IPS-18a (cell line): ENCODE results near the gene C16orf86.

Source experiments
- H3K27ac ChIP-seq: one replicate; pipeline ENCODE4 v1.5.1; 2013; ENCODE audit warnings: low read length
- H3K27me3 ChIP-seq: one replicate; pipeline ENCODE4 v1.6.1; 2013; ENCODE audit warnings: mild to moderate bottlenecking, low read length; ENCODE audit not compliant: control insufficient read depth, insufficient read depth
- H3K36me3 ChIP-seq: one replicate; pipeline ENCODE4 v1.6.1; 2013; ENCODE audit warnings: low read depth, low read length; ENCODE audit not compliant: control insufficient read depth
- H3K4me1 ChIP-seq: one replicate; pipeline ENCODE4 v1.6.1; 2013; ENCODE audit warnings: low read depth, low read length; ENCODE audit not compliant: control insufficient read depth
- H3K4me3 ChIP-seq: one replicate; pipeline ENCODE4 v1.5.1; 2013; ENCODE audit warnings: low read length
- H3K9ac ChIP-seq: one replicate; pipeline ENCODE4 v1.6.1; 2013; ENCODE audit warnings: mild to moderate bottlenecking, low read length, moderate library complexity
- H3K9me3 ChIP-seq: one replicate; pipeline ENCODE4 v1.6.1; 2013; ENCODE audit warnings: low read depth, low read length; ENCODE audit not compliant: control insufficient read depth

The C16orf86 gene

GRCh38 chr16:67656344-67657016 lies 10.1 kb upstream of the C16orf86 start:
- Histone ChIP-seq H3K36me3 (no peaks in the 10 kb centered on the region), H3K4me3 (no peak overlapping the region), H3K4me1 (no peaks in the 10 kb centered on the region), H3K27me3 (peaks cover 33% of the 10 kb centered on the region), H3K9me3 (no peaks in the 10 kb centered on the region), H3K27ac (no peak overlapping the region), H3K9ac (no peak overlapping the region)

GRCh38 chr16:67657017-67657608 lies 9.5 kb upstream of the C16orf86 start:
- H3K9me3 ChIP-seq, result no peaks in the 10 kb centered on the region
- H3K4me3 ChIP-seq, result no peak overlapping the region
- H3K27me3 ChIP-seq, result peaks cover 34% of the 10 kb centered on the region
- no peaks in the 10 kb centered on the region for H3K36me3 ChIP-seq
- H3K27ac ChIP-seq, result no peak overlapping the region
- H3K9ac ChIP-seq, result no peak overlapping the region
- H3K4me1 ChIP-seq, result no peaks in the 10 kb centered on the region

- Histone ChIP-seq H3K4me1 (no peaks in the 10 kb centered on the region), H3K36me3 (no peaks in the 10 kb centered on the region), H3K9me3 (no peaks in the 10 kb centered on the region), H3K9ac (no peak overlapping the region), H3K4me3 (no peak overlapping the region), H3K27me3 (peaks cover 32% of the 10 kb centered on the region), H3K27ac (no peak overlapping the region)
These were observed 8.7 kb upstream of the C16orf86 start for GRCh38 chr16:67657751-67658518.

GRCh38 chr16:67658849-67659674 lies 7.6 kb upstream of the C16orf86 start:
- H3K27ac ChIP-seq, result no peak overlapping the region
- H3K9me3 ChIP-seq, result no peaks in the 10 kb centered on the region
- no peaks in the 10 kb centered on the region for H3K36me3 ChIP-seq
- H3K27me3 ChIP-seq, result peaks cover 22% of the 10 kb centered on the region
- no peaks in the 10 kb centered on the region for H3K4me1 ChIP-seq
- peak overlapping the region; percentile 99 for H3K4me3 ChIP-seq
- H3K9ac ChIP-seq, result peak overlapping the region; percentile 84

- Histone ChIP-seq H3K4me3 (peak within 1 kb of the TSS; percentile 99), H3K4me1 (no peaks in the 10 kb centered on the region), H3K27me3 (peaks cover 14% of the 10 kb centered on the region), H3K36me3 (no peaks in the 10 kb centered on the region), H3K27ac (peak within 1 kb of the TSS; percentile 97), H3K9me3 (no peaks in the 10 kb centered on the region), H3K9ac (peak within 1 kb of the TSS; percentile 84)
These were observed 6.7 kb upstream of the C16orf86 start, which contains the start of gene ACD for GRCh38 chr16:67659675-67660563. Gene ACD, minus strand, starts transcription at chr16:67660260. Its CDS starts 40 bp downstream, at chr16:67660220.

- Histone ChIP-seq H3K36me3 (no peaks in the 10 kb centered on the region), H3K27ac (peak within 1 kb of the TSS; percentile 97), H3K9ac (peak within 1 kb of the TSS; percentile 84), H3K9me3 (no peaks in the 10 kb centered on the region), H3K4me1 (peaks cover under 1% of the 10 kb centered on the region), H3K4me3 (peak within 1 kb of the TSS; percentile 99), H3K27me3 (peaks cover 12% of the 10 kb centered on the region)
These were observed 6.0 kb upstream of the C16orf86 start, which contains the start of gene PARD6A for GRCh38 chr16:67660564-67661028. Gene PARD6A, plus strand, starts transcription at chr16:67660960. Its CDS starts 79 bp downstream, at chr16:67661039.

- Histone ChIP-seq H3K27ac (no peak overlapping the region), H3K4me3 (peak overlapping the region; percentile 99), H3K9me3 (no peaks in the 10 kb centered on the region), H3K9ac (no peak overlapping the region), H3K4me1 (peaks cover 3% of the 10 kb centered on the region), H3K36me3 (no peaks in the 10 kb centered on the region), H3K27me3 (peaks cover 12% of the 10 kb centered on the region)
These were observed 5.4 kb upstream of the C16orf86 start for GRCh38 chr16:67661101-67661761.

GRCh38 chr16:67661886-67662652 lies 4.5 kb upstream of the C16orf86 start:
- H3K4me3 ChIP-seq, result peak overlapping the region; percentile 99
- peaks cover 5% of the 10 kb centered on the region for H3K4me1 ChIP-seq
- H3K27ac ChIP-seq, result no peak overlapping the region
- no peaks in the 10 kb centered on the region for H3K36me3 ChIP-seq
- H3K27me3 ChIP-seq, result peaks cover 13% of the 10 kb centered on the region
- H3K9me3 ChIP-seq, result no peaks in the 10 kb centered on the region
- H3K9ac ChIP-seq, result no peak overlapping the region

GRCh38 chr16:67662653-67663010 lies 4.0 kb upstream of the C16orf86 start:
- peaks cover 9% of the 10 kb centered on the region for H3K4me1 ChIP-seq
- H3K9ac ChIP-seq, result no peak overlapping the region
- no peaks in the 10 kb centered on the region for H3K36me3 ChIP-seq
- peaks cover 17% of the 10 kb centered on the region for H3K27me3 ChIP-seq
- no peaks in the 10 kb centered on the region for H3K9me3 ChIP-seq
- no peak overlapping the region for H3K4me3 ChIP-seq
- no peak overlapping the region for H3K27ac ChIP-seq
